NCI-H2196 treated with DMSO at 0.1 percent for 48 hours (cell line): ENCODE results near the gene DAPK3.

Source experiments
- DNase-seq: peaks from one replicate; lab custom pipeline; 2025; ENCODE audit not compliant: unreplicated experiment; lab: John Stamatoyannopoulos, UW

The DAPK3 gene

DNA sequence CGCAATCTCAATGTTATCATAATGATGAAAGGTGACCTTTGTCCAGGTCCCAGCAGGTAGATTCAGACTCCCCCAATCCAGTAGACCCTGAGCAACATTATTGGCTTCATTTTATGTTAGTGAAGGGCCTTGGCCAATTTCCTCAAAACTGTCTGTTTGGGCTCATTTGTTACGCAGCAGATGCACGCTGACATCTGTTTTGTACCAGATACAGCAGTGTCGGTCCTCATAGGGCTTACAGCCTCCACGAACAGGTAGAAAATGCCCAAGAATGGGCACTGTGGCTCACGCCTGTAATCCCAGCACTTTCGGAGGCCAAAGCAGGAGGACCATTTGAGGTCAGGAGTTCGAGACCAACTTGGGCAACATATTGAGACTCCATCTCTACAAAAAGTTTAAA is 51.1 kb downstream of the DAPK3 start:
- no peak for DNase-seq

DNA sequence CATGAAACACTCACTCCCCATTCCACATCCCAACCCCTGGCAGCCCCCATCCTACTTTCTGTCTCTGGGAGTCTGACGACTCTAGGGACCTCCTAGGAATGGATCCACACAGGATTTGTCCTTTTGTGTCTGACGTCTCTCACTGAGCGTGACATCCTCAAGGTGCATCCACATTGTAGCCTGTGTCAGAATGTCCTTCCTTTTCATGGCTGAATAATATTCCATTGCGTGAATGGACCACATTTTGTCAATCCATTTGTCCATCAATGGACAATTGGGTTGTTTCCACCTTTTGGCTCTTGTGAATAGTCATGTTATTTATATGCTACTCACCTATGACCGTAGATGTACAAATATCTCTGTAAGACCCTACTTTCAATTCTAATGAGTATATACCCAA is 54.9 kb downstream of the DAPK3 start:
- DNase-seq = no peak

DNA sequence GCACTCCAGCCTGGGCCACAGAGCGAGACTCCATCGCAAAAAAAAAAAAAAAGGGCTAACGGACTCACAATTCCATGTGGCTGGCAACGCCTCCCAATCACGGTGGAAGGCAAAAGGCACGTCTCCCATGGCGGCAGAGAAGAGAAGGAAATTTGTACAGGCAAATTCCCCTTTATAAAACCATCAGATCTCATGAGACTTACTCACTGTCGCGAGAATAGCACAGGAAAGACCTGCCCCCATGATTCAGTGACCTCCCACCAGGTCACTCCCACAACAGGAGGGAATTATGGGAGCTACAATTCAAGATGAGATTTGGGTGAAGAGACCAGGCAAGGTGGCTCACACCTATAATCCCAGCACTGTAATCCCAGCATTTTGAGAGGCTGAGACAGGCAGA is 56.7 kb downstream of the DAPK3 start:
- no peak for DNase-seq

DNA sequence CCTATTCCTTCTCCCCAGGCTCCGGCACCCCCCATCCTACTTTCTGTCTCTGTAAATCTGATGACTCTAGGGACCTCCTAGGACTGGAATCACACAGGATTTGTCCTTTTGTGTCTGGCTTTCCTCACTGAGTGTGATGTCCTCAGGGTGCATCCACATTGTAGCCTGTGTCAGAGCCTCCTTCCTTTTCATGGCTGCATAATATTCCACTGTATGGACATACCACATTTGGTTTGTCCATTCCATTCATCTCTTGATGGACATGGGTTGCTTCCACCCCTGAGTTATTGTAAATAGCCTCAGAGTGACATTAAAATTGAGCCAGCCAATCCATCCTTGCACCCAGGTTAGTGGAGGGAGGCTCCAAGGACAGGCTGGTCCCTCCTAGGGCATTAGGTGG is 60.8 kb downstream of the DAPK3 start:
- no peak for DNase-seq
